SK-N-SH (cell line): ENCODE measurements around the gene PTPRA. TPM values are rescaled to one million over a fixed set of nuclear protein-coding genes. Genes with fewer than 3 reads are reported as not detected.

Source experiments
- CTCF ChIA-PET: fragments of 300-600, 350-600 bp; formaldehyde crosslinking; extraction: SDS; loops from one replicate; lab custom pipeline; 2021; lab: Yijun Ruan, JAX
- POLR2A ChIA-PET: fragments of 350-600 bp; sonication (Branson Sonifier 250); formaldehyde crosslinking; extraction: SDS; loops from one replicate; lab custom pipeline; 2020; ENCODE audit warnings: antibody characterized with exemption, inconsistent platforms; lab: Yijun Ruan, JAX
- DNase-seq: peaks from one replicate; pipeline ENCODE4 v3.0.0; 2012
- H2AFZ ChIP-seq: fragments of 200-600 bp; sonication (generic); 2 replicates; pipeline ENCODE4 v1.8.1; 2016; ENCODE audit warnings: antibody characterized with exemption, mild to moderate bottlenecking, low read depth
- H3F3A ChIP-seq: fragments of 200-600 bp; sonication (generic); replicated peaks from 2 replicates; pipeline ENCODE3; 2016; ENCODE audit warnings: antibody characterized with exemption, mild to moderate bottlenecking; ENCODE audit not compliant: insufficient read depth
- H3K27ac ChIP-seq, 2 experiments: fragments of 200-500 bp in 1 of 2; fragments of 200-600 bp in 1 of 2; sonication (Bioruptor generic) in 1 of 2; sonication (generic), shearing (Covaris generic) in 1 of 2; 2 replicates each; pipeline versions ENCODE4 v1.5.1 to v1.6.1; 2014 to 2016; ENCODE audit warnings: low read depth in 2 of 2, inconsistent platforms in 1 of 2, low read length in 1 of 2, mild to moderate bottlenecking in 1 of 2, mixed read lengths in 1 of 2
- H3K27me3 ChIP-seq: fragments of 200-600 bp; sonication (generic), shearing (Covaris generic); 2 replicates; pipeline ENCODE4 v1.6.1; 2016; ENCODE audit warnings: mixed run types; ENCODE audit not compliant: insufficient read depth
- H3K36me3 ChIP-seq, 2 experiments: fragments of 200-500 bp in 1 of 2; fragments of 200-600 bp in 1 of 2; sonication (Bioruptor generic) in 1 of 2; sonication (generic) in 1 of 2; replicated peaks in 1 of 2; 2 replicates each; pipeline versions ENCODE3 to v1.5.1; 2014 to 2016; ENCODE audit warnings: low read length in 1 of 2, mild to moderate bottlenecking in 1 of 2; ENCODE audit not compliant: insufficient read depth in 2 of 2, control insufficient read depth in 1 of 2
- H3K4me1 ChIP-seq, 2 experiments: fragments of 200-500 bp in 1 of 2; fragments of 200-600 bp in 1 of 2; sonication (Bioruptor generic) in 1 of 2; sonication (generic), shearing (Covaris generic) in 1 of 2; 2 replicates each; pipeline versions ENCODE4 v1.5.1 to v1.6.1; 2014 to 2016; ENCODE audit warnings: low read depth in 1 of 2, low read length in 1 of 2, mixed run types in 1 of 2; ENCODE audit not compliant: insufficient read depth in 2 of 2, control insufficient read depth in 1 of 2
- H3K4me2 ChIP-seq: fragments of 200-600 bp; sonication (generic), shearing (Covaris generic); 2 replicates; pipeline ENCODE4 v1.6.1; 2017; ENCODE audit warnings: mixed run types
- H3K4me3 ChIP-seq, 2 experiments: fragments of 200-500 bp in 1 of 2; fragments of 200-600 bp in 1 of 2; sonication (Bioruptor generic) in 1 of 2; sonication (generic), shearing (Covaris generic) in 1 of 2; 2 replicates each; pipeline versions ENCODE4 v1.5.1 to v1.8.1; 2014 to 2016; ENCODE audit warnings: low read depth in 2 of 2, inconsistent platforms in 1 of 2, low read length in 1 of 2, mild to moderate bottlenecking in 1 of 2, mixed read lengths in 1 of 2, moderate library complexity in 1 of 2
- H3K79me2 ChIP-seq: fragments of 200-600 bp; sonication (generic); 2 replicates; pipeline ENCODE4 v1.8.1; 2017; ENCODE audit warnings: mild to moderate bottlenecking; ENCODE audit not compliant: insufficient read depth
- H3K9ac ChIP-seq: fragments of 200-600 bp; sonication (generic); 2 replicates; pipeline ENCODE4 v1.6.1; 2017; ENCODE audit warnings: mixed run types
- H3K9me2 ChIP-seq: fragments of 200-600 bp; sonication (generic); 2 replicates; pipeline ENCODE4 v1.6.1; 2017; ENCODE audit warnings: mixed run types
- H3K9me3 ChIP-seq: fragments of 200-600 bp; sonication (generic); 2 replicates; pipeline ENCODE4 v1.6.1; 2017; ENCODE audit warnings: mixed run types, mild to moderate bottlenecking, moderate library complexity
- H4K20me1 ChIP-seq: fragments of 200-600 bp; sonication (generic); 2 replicates; pipeline ENCODE4 v1.6.1; 2017; ENCODE audit warnings: mild to moderate bottlenecking, mixed run types; ENCODE audit not compliant: insufficient read depth
- CHD2 ChIP-seq: fragments of 150-350 bp; IDR thresholded peaks from 2 replicates; pipeline ENCODE4 v1.6.1; 2018; ENCODE audit warnings: low read length; ENCODE audit not compliant: partially characterized antibody
- ELF1 ChIP-seq: IDR thresholded peaks from 2 replicates; pipeline ENCODE4 v1.4.0; 2012
- EP300 ChIP-seq, 2 experiments: IDR thresholded peaks; 2 replicates each; pipeline versions ENCODE4 v1.4.0 to v1.6.1; 2012; ENCODE audit warnings: borderline replicate concordance in 1 of 2, low read depth in 1 of 2, low read length in 1 of 2
- EZH2phosphoT487 ChIP-seq: fragments of 200-600 bp; sonication (generic); IDR thresholded peaks from 2 replicates; pipeline ENCODE4 v1.6.1; 2017; ENCODE audit warnings: low read depth, mixed run types, mild to moderate bottlenecking, antibody characterized with exemption, moderate library complexity, borderline replicate concordance
- FOSL2 ChIP-seq: IDR thresholded peaks from 2 replicates; pipeline ENCODE4 v1.4.0; 2012; ENCODE audit warnings: low read depth, mild to moderate bottlenecking, moderate library complexity, borderline replicate concordance
- FOXM1 ChIP-seq: IDR thresholded peaks from 2 replicates; pipeline ENCODE4 v1.4.0; 2012; ENCODE audit warnings: low read depth, mild to moderate bottlenecking
- GABPA ChIP-seq: IDR thresholded peaks from 2 replicates; pipeline ENCODE4 v1.4.0; 2012; ENCODE audit warnings: low read depth, mild to moderate bottlenecking
- MEF2A ChIP-seq: IDR thresholded peaks from 2 replicates; pipeline ENCODE4 v1.4.0; 2012; ENCODE audit warnings: low read depth, borderline replicate concordance
- MXI1 ChIP-seq: IDR thresholded peaks from 2 replicates; pipeline ENCODE4 v1.6.1; 2012; ENCODE audit warnings: mild to moderate bottlenecking, low read depth, low read length, improper control_type of control experiment
- NRF1 ChIP-seq: IDR thresholded peaks from 2 replicates; pipeline ENCODE4 v1.6.1; 2012; ENCODE audit warnings: low read depth, mild to moderate bottlenecking, low read length
- POLR2AphosphoS5 ChIP-seq: IDR thresholded peaks from 2 replicates; pipeline ENCODE4 v1.6.1; 2012; ENCODE audit warnings: low read depth, low read length
- RAD21 ChIP-seq: IDR thresholded peaks from 2 replicates; pipeline ENCODE4 v1.6.1; 2012; ENCODE audit warnings: mild to moderate bottlenecking, low read length
- RCOR1 ChIP-seq: fragments of 150-350 bp; IDR thresholded peaks from 2 replicates; pipeline ENCODE4 v1.6.1; 2017; ENCODE audit warnings: antibody characterized with exemption, low read length
- RFX5 ChIP-seq: IDR thresholded peaks from 2 replicates; pipeline ENCODE4 v1.6.1; 2012; ENCODE audit warnings: mild to moderate bottlenecking, improper control_type of control experiment, low read length
- SIN3A ChIP-seq: IDR thresholded peaks from 2 replicates; pipeline ENCODE4 v1.6.1; 2012; ENCODE audit warnings: low read depth, mild to moderate bottlenecking, low read length, moderate library complexity, borderline replicate concordance
- YY1 ChIP-seq: IDR thresholded peaks from 2 replicates; pipeline ENCODE4 v1.4.0; 2012; ENCODE audit warnings: low read depth, mild to moderate bottlenecking
- whole genome bisulfite sequencing: methylation state at CpG from one replicate; pipeline ENCODE4 v1.1.6; 2017; ENCODE audit warnings: low lambda C conversion rate; 5-methylcytosine and 5-hydroxymethylcytosine counted together
- polyA plus RNA-seq, 3 experiments: library from polyadenylated mRNA; depleted of rRNA; stranded (reverse); fragments of >200 nt; gene quantifications; 2 replicates each; pipeline ENCODE4 v1.2.3, GENCODE V29; 2012
- TF ChIP-seq, protein P1 (sequence below): fragments of 150-350 bp; IDR thresholded peaks from 2 replicates; pipeline ENCODE4 v1.6.1; 2017; ENCODE audit warnings: antibody characterized with exemption, low read length, low read depth, borderline replicate concordance
- TF ChIP-seq, protein P2 (sequence below): fragments of 150-350 bp; IDR thresholded peaks from 2 replicates; pipeline ENCODE4 v1.6.1; 2016; ENCODE audit warnings: mild to moderate bottlenecking, low read depth, low read length
- TF ChIP-seq, protein P3 (sequence below): IDR thresholded peaks from 2 replicates; pipeline ENCODE4 v1.4.0; 2012; ENCODE audit warnings: low read depth
- TF ChIP-seq, protein P4 (sequence below): IDR thresholded peaks from 2 replicates; pipeline ENCODE4 v1.4.0; 2012; ENCODE audit warnings: low read depth, borderline replicate concordance
- TF ChIP-seq, protein P5 (sequence below): IDR thresholded peaks from 2 replicates; pipeline ENCODE4; 2012

Gene PTPRA
- polyA plus RNA-seq, 1 of the 3 experiments (the other 2 are of a cell fraction), result 47.6 TPM

DNA sequence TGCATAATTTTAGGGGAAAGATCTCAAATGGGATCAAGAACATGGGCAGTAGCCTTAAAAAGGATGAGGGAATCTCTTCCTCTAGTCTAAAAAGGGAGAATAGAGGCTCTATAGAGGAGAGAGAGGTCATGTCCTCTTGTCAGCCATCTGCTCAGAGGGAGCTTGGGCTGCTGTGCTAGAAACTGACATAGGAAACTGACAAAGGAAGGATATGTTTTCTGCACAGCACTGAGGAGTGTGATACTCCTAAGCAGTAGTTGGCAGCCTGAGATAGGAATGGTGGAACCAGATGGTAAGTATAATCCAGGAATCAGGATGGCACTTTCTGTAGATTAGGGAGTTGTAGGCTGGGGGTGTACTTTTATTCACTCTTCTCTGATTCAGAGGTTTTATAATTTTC lies 59.2 kb downstream of the PTPRA start:
- no peak overlapping the region for H3K4me3 ChIP-seq
- H3K4me2 ChIP-seq, result no peak overlapping the region
- H3K79me2 ChIP-seq, result peaks cover 3% of the 10 kb centered on the region
- no peaks in the 10 kb centered on the region for H3K4me1 ChIP-seq
- CTCF ChIA-PET, result interaction anchor here (0.6 to 1.2 kb wide), 6 partner anchors 9 to 948 kb away, joined by 3 to 4 read pairs (median 3); no protein-coding TSS in a partner anchor
- H3K27ac ChIP-seq, result no peak overlapping the region
- H3K36me3 ChIP-seq, result peaks cover 0 to 15% of the 10 kb centered on the region in 2 experiments
- no peak overlapping the region for H2AFZ ChIP-seq
- no peaks in the 10 kb centered on the region for H3K9me2 ChIP-seq
- no peak overlapping the region for H3K9ac ChIP-seq
- H3K27me3 ChIP-seq, result no peaks in the 10 kb centered on the region
- no peak for TF ChIP-seq POLR2AphosphoS5
- no peak for TF ChIP-seq ELF1
- TF ChIP-seq FOXM1, result no peak
- TF ChIP-seq RAD21, result no peak
- no peak for TF ChIP-seq MXI1
- TF ChIP-seq YY1, result no peak
- TF ChIP-seq RFX5, result no peak
- TF ChIP-seq NRF1, result no peak
- TF ChIP-seq GABPA, result no peak
- no peak for TF ChIP-seq MEF2A
- TF ChIP-seq FOSL2, result no peak
- TF ChIP-seq SIN3A, result no peak
- TF ChIP-seq, protein P1, sequence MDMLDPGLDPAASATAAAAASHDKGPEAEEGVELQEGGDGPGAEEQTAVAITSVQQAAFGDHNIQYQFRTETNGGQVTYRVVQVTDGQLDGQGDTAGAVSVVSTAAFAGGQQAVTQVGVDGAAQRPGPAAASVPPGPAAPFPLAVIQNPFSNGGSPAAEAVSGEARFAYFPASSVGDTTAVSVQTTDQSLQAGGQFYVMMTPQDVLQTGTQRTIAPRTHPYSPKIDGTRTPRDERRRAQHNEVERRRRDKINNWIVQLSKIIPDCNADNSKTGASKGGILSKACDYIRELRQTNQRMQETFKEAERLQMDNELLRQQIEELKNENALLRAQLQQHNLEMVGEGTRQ, result no peak
- TF ChIP-seq CHD2, result no peak
- TF ChIP-seq, protein P2, sequence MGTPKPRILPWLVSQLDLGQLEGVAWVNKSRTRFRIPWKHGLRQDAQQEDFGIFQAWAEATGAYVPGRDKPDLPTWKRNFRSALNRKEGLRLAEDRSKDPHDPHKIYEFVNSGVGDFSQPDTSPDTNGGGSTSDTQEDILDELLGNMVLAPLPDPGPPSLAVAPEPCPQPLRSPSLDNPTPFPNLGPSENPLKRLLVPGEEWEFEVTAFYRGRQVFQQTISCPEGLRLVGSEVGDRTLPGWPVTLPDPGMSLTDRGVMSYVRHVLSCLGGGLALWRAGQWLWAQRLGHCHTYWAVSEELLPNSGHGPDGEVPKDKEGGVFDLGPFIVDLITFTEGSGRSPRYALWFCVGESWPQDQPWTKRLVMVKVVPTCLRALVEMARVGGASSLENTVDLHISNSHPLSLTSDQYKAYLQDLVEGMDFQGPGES, result no peak
- TF ChIP-seq, protein P3, sequence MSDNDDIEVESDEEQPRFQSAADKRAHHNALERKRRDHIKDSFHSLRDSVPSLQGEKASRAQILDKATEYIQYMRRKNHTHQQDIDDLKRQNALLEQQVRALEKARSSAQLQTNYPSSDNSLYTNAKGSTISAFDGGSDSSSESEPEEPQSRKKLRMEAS, result no peak
- TF ChIP-seq RCOR1, result no peak
- no peak for DNase-seq
- no peaks in the 10 kb centered on the region for H4K20me1 ChIP-seq
- no peaks in the 10 kb centered on the region for H3F3A ChIP-seq
- POLR2A ChIA-PET, result no interaction called here
- no peaks in the 10 kb centered on the region for H3K9me3 ChIP-seq

DNA sequence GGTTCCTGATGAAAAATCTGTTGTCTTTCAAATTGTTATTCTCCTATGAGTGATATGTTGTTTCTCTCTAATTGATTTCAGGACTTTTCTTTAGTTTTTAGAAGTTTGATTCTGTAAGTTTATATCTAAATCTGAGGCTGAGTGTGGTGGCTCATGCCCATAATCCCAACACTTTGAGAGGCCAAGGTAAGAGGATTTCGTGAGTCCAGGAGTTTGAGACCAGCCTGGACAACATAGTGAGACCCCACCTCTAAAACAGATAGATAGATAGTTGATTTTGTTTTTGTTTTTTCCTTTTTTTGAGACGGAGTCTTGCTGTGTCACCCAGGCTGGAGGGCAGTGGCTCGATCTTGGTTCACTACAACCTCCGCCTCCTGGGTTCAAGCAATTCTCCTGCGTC lies 64.6 kb downstream of the PTPRA start:
- Histone ChIP-seq H3K27ac (no peak overlapping the region), H3K9ac (no peak overlapping the region), H3K9me3 (no peaks in the 10 kb centered on the region), H3K9me2 (no peaks in the 10 kb centered on the region), H3K4me1 (no peaks in the 10 kb centered on the region; a peak in 1 of 4 replicates), H3K27me3 (no peaks in the 10 kb centered on the region), H3K36me3 (peaks cover 0 to 4% of the 10 kb centered on the region in 2 experiments), H3K4me2 (no peak overlapping the region), H3F3A (peaks cover 7% of the 10 kb centered on the region), H4K20me1 (no peaks in the 10 kb centered on the region; the same call in 1 of the 2 replicates), H2AFZ (no peak overlapping the region), H3K79me2 (peaks cover 6% of the 10 kb centered on the region), H3K4me3 (no peak overlapping the region)
- 88% methylated on average over 5 of the region's 5 CpGs for WGBS
- TF ChIP-seq, protein P4, sequence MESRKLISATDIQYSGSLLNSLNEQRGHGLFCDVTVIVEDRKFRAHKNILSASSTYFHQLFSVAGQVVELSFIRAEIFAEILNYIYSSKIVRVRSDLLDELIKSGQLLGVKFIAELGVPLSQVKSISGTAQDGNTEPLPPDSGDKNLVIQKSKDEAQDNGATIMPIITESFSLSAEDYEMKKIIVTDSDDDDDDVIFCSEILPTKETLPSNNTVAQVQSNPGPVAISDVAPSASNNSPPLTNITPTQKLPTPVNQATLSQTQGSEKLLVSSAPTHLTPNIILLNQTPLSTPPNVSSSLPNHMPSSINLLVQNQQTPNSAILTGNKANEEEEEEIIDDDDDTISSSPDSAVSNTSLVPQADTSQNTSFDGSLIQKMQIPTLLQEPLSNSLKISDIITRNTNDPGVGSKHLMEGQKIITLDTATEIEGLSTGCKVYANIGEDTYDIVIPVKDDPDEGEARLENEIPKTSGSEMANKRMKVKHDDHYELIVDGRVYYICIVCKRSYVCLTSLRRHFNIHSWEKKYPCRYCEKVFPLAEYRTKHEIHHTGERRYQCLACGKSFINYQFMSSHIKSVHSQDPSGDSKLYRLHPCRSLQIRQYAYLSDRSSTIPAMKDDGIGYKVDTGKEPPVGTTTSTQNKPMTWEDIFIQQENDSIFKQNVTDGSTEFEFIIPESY, result no peak
- TF ChIP-seq, protein P5, sequence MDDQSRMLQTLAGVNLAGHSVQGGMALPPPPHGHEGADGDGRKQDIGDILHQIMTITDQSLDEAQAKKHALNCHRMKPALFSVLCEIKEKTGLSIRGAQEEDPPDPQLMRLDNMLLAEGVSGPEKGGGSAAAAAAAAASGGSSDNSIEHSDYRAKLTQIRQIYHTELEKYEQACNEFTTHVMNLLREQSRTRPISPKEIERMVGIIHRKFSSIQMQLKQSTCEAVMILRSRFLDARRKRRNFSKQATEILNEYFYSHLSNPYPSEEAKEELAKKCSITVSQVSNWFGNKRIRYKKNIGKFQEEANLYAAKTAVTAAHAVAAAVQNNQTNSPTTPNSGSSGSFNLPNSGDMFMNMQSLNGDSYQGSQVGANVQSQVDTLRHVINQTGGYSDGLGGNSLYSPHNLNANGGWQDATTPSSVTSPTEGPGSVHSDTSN, result no peak
- TF ChIP-seq EP300 (IDR thresholded peaks at IDR 0.05; ENCODE audit: borderline replicate concordance in 1 of 2, low read depth in 1 of 2, low read length in 1 of 2) (no peak), EZH2phosphoT487 (no peak)
- DNase-seq, result no peak
- POLR2A ChIA-PET, result no interaction called here
- CTCF ChIA-PET, result no interaction called here
